HCT116 (cell line): ENCODE results near the gene DOCK11. TPM values are rescaled to one million over a fixed set of nuclear protein-coding genes. Genes with fewer than 3 reads are reported as not detected.

Experiments used
- ATAC-seq: fragments of 200-7000 bp; cut with Tn5 transposase; 2 replicates; pipeline ENCODE4 v1.9.1; 2020; ENCODE audit warnings: mild to moderate bottlenecking, moderate library complexity
- BruUV-seq: library from RNA; stranded (reverse); fragments of 400-500 nt; replicated peaks from 2 replicates; lab custom pipeline; 2021; lab: Mats Ljungman, UMichigan
- CTCF ChIA-PET: fragments of 300-600 bp; sonication (Branson Sonifier 250); formaldehyde crosslinking; loops from one replicate; lab custom pipeline; 2021; ENCODE audit warnings: antibody characterized with exemption; lab: Charles Lee
- POLR2A ChIA-PET: fragments of 300-600, 350-600 bp; sonication (Branson Sonifier 250); formaldehyde crosslinking; loops from one replicate; lab custom pipeline; 2021; ENCODE audit warnings: antibody characterized with exemption; lab: Charles Lee
- RAD21 ChIA-PET, 2 experiments: fragments of 300-600 bp; sonication (Branson Sonifier 250); formaldehyde crosslinking; loops; one replicate each; lab custom pipeline; 2023; ENCODE audit warnings: low total read pairs in 2 of 2; ENCODE audit not compliant: uncharacterized antibody in 2 of 2, unreplicated experiment in 2 of 2, low non-redundant PET in 1 of 2; lab: Charles Lee
- DNase-seq: peaks from one replicate; pipeline ENCODE4 v3.0.0-alpha.2; 2010; ENCODE audit warnings: low read depth, low spot score
- H2AFZ ChIP-seq: fragments of 200-600 bp; shearing (Covaris generic), sonication (generic); 2 replicates; pipeline ENCODE4 v1.6.1; 2017; ENCODE audit warnings: low read depth, mixed run types, mixed read lengths, antibody characterized with exemption, low read length; ENCODE audit not compliant: poor library complexity, severe bottlenecking
- H3K27ac ChIP-seq: 2 replicates; pipeline ENCODE4 v1.5.1; 2012; ENCODE audit warnings: low read depth, low read length
- H3K27me3 ChIP-seq: fragments of 200-600 bp; sonication (generic); 2 replicates; pipeline ENCODE4 v1.6.1; 2016; ENCODE audit warnings: mixed run types, low read length, mixed read lengths; ENCODE audit not compliant: insufficient read depth
- H3K36me3 ChIP-seq, 2 experiments: fragments of 200-500 bp in 1 of 2; fragments of 200-600 bp in 1 of 2; sonication (Bioruptor generic) in 1 of 2; sonication (generic) in 1 of 2; 2 replicates each; pipeline versions ENCODE4 v1.5.1 to v1.6.1; 2014 to 2016; ENCODE audit warnings: low read length in 2 of 2, inconsistent platforms in 1 of 2, mixed read lengths in 1 of 2, mixed run types in 1 of 2; ENCODE audit not compliant: insufficient read depth in 2 of 2, control insufficient read depth in 1 of 2
- H3K4me1 ChIP-seq, 2 experiments: fragments of 200-600 bp in 1 of 2; sonication (generic) in 1 of 2; 2 replicates each; pipeline versions ENCODE4 v1.5.1 to v1.6.1; 2012 to 2017; ENCODE audit warnings: low read length in 2 of 2, inconsistent platforms in 1 of 2, mild to moderate bottlenecking in 1 of 2, mixed read lengths in 1 of 2, mixed run types in 1 of 2, moderate library complexity in 1 of 2; ENCODE audit not compliant: insufficient read depth in 2 of 2, control insufficient read depth in 1 of 2
- H3K4me2 ChIP-seq: fragments of 200-600 bp; sonication (generic); 2 replicates; pipeline ENCODE4 v1.6.1; 2017; ENCODE audit warnings: mixed run types, low read length, mixed read lengths
- H3K4me3 ChIP-seq, 2 experiments: fragments of 200-600 bp in 1 of 2; sonication (generic) in 1 of 2; replicated peaks in 1 of 2; 2 replicates each; pipeline ENCODE4 v1.5.1; 2011 to 2016; ENCODE audit warnings: low read length in 2 of 2, control low read depth in 1 of 2, low read depth in 1 of 2, mild to moderate bottlenecking in 1 of 2, mixed read lengths in 1 of 2, mixed run types in 1 of 2
- H3K79me2 ChIP-seq: fragments of 200-600 bp; sonication (generic); 2 replicates; pipeline ENCODE4 v1.6.1; 2017; ENCODE audit warnings: mild to moderate bottlenecking, mixed run types, low read length, moderate library complexity, mixed read lengths; ENCODE audit not compliant: insufficient read depth
- H3K9ac ChIP-seq: fragments of 200-600 bp; sonication (generic); 2 replicates; pipeline ENCODE4 v1.6.1; 2016; ENCODE audit warnings: low read length, mixed read lengths
- H3K9me2 ChIP-seq: fragments of 200-600 bp; sonication (generic), shearing (Covaris generic); 2 replicates; pipeline ENCODE4 v1.6.1; 2017; ENCODE audit warnings: mixed run types, mild to moderate bottlenecking, moderate library complexity; ENCODE audit not compliant: insufficient read depth
- H3K9me3 ChIP-seq, 2 experiments: fragments of 200-500 bp in 1 of 2; fragments of 200-600 bp in 1 of 2; sonication (Bioruptor generic) in 1 of 2; sonication (generic) in 1 of 2; 2 replicates each; pipeline ENCODE4 v1.6.1; 2014 to 2017; ENCODE audit warnings: low read length in 2 of 2, mixed read lengths in 2 of 2, inconsistent platforms in 1 of 2, low read depth in 1 of 2, mild to moderate bottlenecking in 1 of 2, mixed run types in 1 of 2, moderate library complexity in 1 of 2; ENCODE audit not compliant: control insufficient read depth in 1 of 2, insufficient read depth in 1 of 2
- H4K20me1 ChIP-seq: fragments of 200-600 bp; sonication (generic), shearing (Covaris generic); 2 replicates; pipeline ENCODE4 v1.6.1; 2017; ENCODE audit warnings: mixed run types, mild to moderate bottlenecking, moderate library complexity; ENCODE audit not compliant: insufficient read depth
- ATF3 ChIP-seq: IDR thresholded peaks from 2 replicates; pipeline ENCODE4 v1.6.1; 2012
- CBX3 ChIP-seq: IDR thresholded peaks from 2 replicates; pipeline ENCODE4 v1.6.1; 2012; ENCODE audit warnings: low read depth
- CEBPB ChIP-seq: IDR thresholded peaks from 2 replicates; pipeline ENCODE4 v1.6.1; 2012; ENCODE audit warnings: low read depth
- CTCF ChIP-seq, 3 experiments: fragments of 200-600 bp in 1 of 3; sonication (generic) in 1 of 3; IDR thresholded peaks in 2 of 3; conservative IDR thresholded peaks in 1 of 3; 2 replicates each; pipeline ENCODE4 v1.5.1; 2012 to 2017; ENCODE audit warnings: low read depth in 2 of 3, low read length in 2 of 3, antibody characterized with exemption in 1 of 3, borderline replicate concordance in 1 of 3, control low read depth in 1 of 3, mild to moderate bottlenecking in 1 of 3, mixed read lengths in 1 of 3, mixed run types in 1 of 3, moderate library complexity in 1 of 3; ENCODE audit not compliant: insufficient read depth in 1 of 3
- EZH2 ChIP-seq: fragments of 200-600 bp; sonication (generic); IDR thresholded peaks from 2 replicates; pipeline ENCODE4 v1.6.1; 2017; ENCODE audit warnings: antibody characterized with exemption, mixed run types
- EZH2phosphoT487 ChIP-seq: fragments of 200-600 bp; IDR thresholded peaks from 2 replicates; pipeline ENCODE4 v1.6.1; 2018; ENCODE audit warnings: antibody characterized with exemption, borderline replicate concordance
- MAX ChIP-seq: IDR thresholded peaks from 2 replicates; pipeline ENCODE4 v1.6.1; 2012
- POLR2A ChIP-seq: IDR thresholded peaks from 2 replicates; pipeline ENCODE4 v1.7.0; 2011; ENCODE audit warnings: borderline replicate concordance; ENCODE audit not compliant: insufficient read depth, insufficient read length; ENCODE audit errors: extremely low read depth
- POLR2AphosphoS5 ChIP-seq: IDR thresholded peaks from 2 replicates; pipeline ENCODE4 v1.6.1; 2011; ENCODE audit warnings: mild to moderate bottlenecking, low read depth, low read length, moderate library complexity
- SIN3A ChIP-seq: IDR thresholded peaks from 2 replicates; pipeline ENCODE4 v1.6.1; 2012; ENCODE audit warnings: low read depth
- TCF7L2 ChIP-seq: IDR thresholded peaks from 2 replicates; pipeline ENCODE4 v1.7.0; 2011; ENCODE audit warnings: borderline replicate concordance, inconsistent platforms; ENCODE audit not compliant: insufficient read depth, insufficient read length; ENCODE audit errors: extremely low read depth
- ZFX ChIP-seq: fragments of 450-650 bp; IDR thresholded peaks from 2 replicates; pipeline ENCODE4 v1.6.1; 2017
- intact Hi-C: fragments of 100-400 bp; cut with micrococcal nuclease; formaldehyde crosslinking; loops from 2 replicates; pipeline ENCODE4 v1.10.0; 2022
- total RNA-seq: library from RNA; stranded (reverse); gene quantifications from one replicate; pipeline ENCODE4 v1.2.1, GENCODE V29; 2021; ENCODE audit not compliant: unreplicated experiment

The DOCK11 gene
- total RNA-seq, 1 experiment from 2014 or later, result 0.59 TPM

GRCh38 chrX:118552121-118552900, 56.7 kb downstream of the DOCK11 start:
- Histone ChIP-seq H3K4me1 (peaks cover 6 to 32% of the 10 kb centered on the region in 2 experiments), H3K9me3 (no peaks in the 10 kb centered on the region), H3K27ac (no peak overlapping the region), H3K9me2 (no peaks in the 10 kb centered on the region), H4K20me1 (no peaks in the 10 kb centered on the region), H3K36me3 (no peaks in the 10 kb centered on the region), H3K9ac (no peak overlapping the region), H3K4me3 (no peak overlapping the region), H2AFZ (no peak overlapping the region), H3K4me2 (peak overlapping the region; percentile 43), H3K79me2 (no peaks in the 10 kb centered on the region), H3K27me3 (no peaks in the 10 kb centered on the region)
- ATAC-seq, result peak; percentile 70
- TF ChIP-seq MAX (0 out of 2 replicates have a peak, but pooled peaks have one; percentile 31), POLR2A (no peak)
- no TSS peak for BruUV-seq
- ChIA-PET POLR2A (no interaction called here), RAD21 (no interaction called here), CTCF (no interaction called here)
- intact Hi-C loops, result no loop called here
- peak; percentile 21 for DNase-seq

- H2AFZ ChIP-seq, result no peak overlapping the region
- BruUV-seq, result no TSS peak
- CTCF ChIA-PET, result no interaction called here
Observed at GRCh38 chrX:118553042-118553710, 57.6 kb downstream of the DOCK11 start.

More at GRCh38 chrX:118553042-118553710, 57.6 kb downstream of the DOCK11 start:
- DNase-seq (no peak), ATAC-seq (no peak)
- H3K79me2 ChIP-seq, result no peaks in the 10 kb centered on the region
- H3K27ac ChIP-seq, result no peak overlapping the region
- no peaks in the 10 kb centered on the region for H3K27me3 ChIP-seq
- ChIA-PET POLR2A (no interaction called here), RAD21 (no interaction called here)
- no peaks in the 10 kb centered on the region for H3K36me3 ChIP-seq
- H3K4me1 ChIP-seq, result peaks cover 6 to 32% of the 10 kb centered on the region in 2 experiments
- no peak overlapping the region for H3K9ac ChIP-seq
- H3K9me2 ChIP-seq, result no peaks in the 10 kb centered on the region
- intact Hi-C loops, result no loop called here
- H4K20me1 ChIP-seq, result no peaks in the 10 kb centered on the region
- TF ChIP-seq EZH2 (no peak), CEBPB (no peak), ZFX (no peak), MAX (no peak), EZH2phosphoT487 (no peak), SIN3A (no peak), CBX3 (no peak), POLR2AphosphoS5 (no peak), CTCF (IDR thresholded peaks at IDR 0.05 in 2 of 3, conservative IDR thresholded peaks at IDR 0.05 in 1 of 3; ENCODE audit: borderline replicate concordance in 1 of 3, insufficient read depth in 1 of 3, low read depth in 2 of 3, low read length in 2 of 3) (no peak), TCF7L2 (no peak), ATF3 (no peak)
- H3K4me3 ChIP-seq, result no peak overlapping the region
- peak overlapping the region; percentile 43 for H3K4me2 ChIP-seq
- no peaks in the 10 kb centered on the region for H3K9me3 ChIP-seq
